Measurements from ENCODE around the gene CFHR4.

GRCh38 chr1:196910215-196910614, 22.4 kb downstream of the CFHR4 start:
- TF ChIP-seq NFYB (CRISPR knock-in tag; IDR thresholded peaks at IDR 0.05): no peak
- TF ChIP-seq ZNF207 (IDR thresholded peaks at IDR 0.05; ENCODE audit: borderline replicate concordance): no peak
- TF ChIP-seq FOXK2 (IDR thresholded peaks at IDR 0.05): no peak
- TF ChIP-seq HOXA5 (CRISPR knock-in tag; IDR thresholded peaks at IDR 0.05): no peak
- no peak for TF ChIP-seq MAZ (IDR thresholded peaks at IDR 0.05; ENCODE audit: borderline replicate concordance, low read depth, low read length)
- TF ChIP-seq MAZ (CRISPR knock-in tag; IDR thresholded peaks at IDR 0.05; ENCODE audit: low read depth): no peak
- no peak for TF ChIP-seq MYC (CRISPR knock-in tag; IDR thresholded peaks at IDR 0.05; ENCODE audit: borderline replicate concordance)
- no peak for TF ChIP-seq ZFP62 (CRISPR knock-in tag; IDR thresholded peaks at IDR 0.05)
- TF ChIP-seq ZFP82 (CRISPR knock-in tag; IDR thresholded peaks at IDR 0.05; ENCODE audit: borderline replicate concordance): no peak
- TF ChIP-seq NCOA1 (CRISPR knock-in tag; IDR thresholded peaks at IDR 0.05): no peak
- TF ChIP-seq BCL3 (CRISPR knock-in tag; IDR thresholded peaks at IDR 0.05): no peak
- TF ChIP-seq RAD51 (IDR thresholded peaks at IDR 0.05; ENCODE audit: borderline replicate concordance): no peak
- no peak for TF ChIP-seq FOXC1 (CRISPR knock-in tag; IDR thresholded peaks at IDR 0.05; ENCODE audit: borderline replicate concordance)

Measured in HepG2 (cell line).